Right lobe of liver (tissue), 6 donors: Measurements from ENCODE around the gene GSTM2. TPM values are rescaled to one million over a fixed set of nuclear protein-coding genes. Genes with fewer than 3 reads are reported as not detected.

Experiments
- ATAC-seq, 4 donors: fragments of 200-7000 bp; cut with Tn5 transposase; one replicate each; pipeline ENCODE4 v1.9.1; 2020; ENCODE audit warnings: mild to moderate bottlenecking in 4 of 4, moderate library complexity in 4 of 4
- DNase-seq, 3 donors: peaks; one replicate each; pipeline ENCODE4 v3.0.0-alpha.2; 2020
- H3K27ac ChIP-seq, 3 donors: fragments of 200-600 bp; one replicate each; pipeline ENCODE4 v1.8.0; 2022
- H3K27me3 ChIP-seq, 2 donors: fragments of 200-600 bp; one replicate each; pipeline ENCODE4 v1.8.0; 2022
- H3K36me3 ChIP-seq, 4 donors: fragments of 200-600 bp; sonication (generic) in 1 of 4; one replicate each; pipeline versions ENCODE4 v1.5.1 to v1.8.0; 2017 to 2022; ENCODE audit warnings: control low read depth in 1 of 4
- H3K4me1 ChIP-seq, 4 donors: fragments of 200-600 bp; sonication (generic) in 1 of 4; one replicate each; pipeline versions ENCODE4 v1.5.1 to v1.8.0; 2017 to 2022; ENCODE audit warnings: control low read depth in 1 of 4
- H3K4me3 ChIP-seq, 3 donors: fragments of 200-600 bp; one replicate each; pipeline ENCODE4 v1.8.0; 2022
- H3K9me3 ChIP-seq, 4 donors: fragments of 200-600 bp; sonication (generic) in 1 of 4; one replicate each; pipeline versions ENCODE4 v1.5.1 to v1.8.0; 2017 to 2022; ENCODE audit warnings: control low read depth in 1 of 4
- CTCF ChIP-seq, 4 donors: fragments of 200-600 bp in 3 of 4; fragments of 450-650 bp in 1 of 4; IDR thresholded peaks; one replicate each; pipeline versions ENCODE4 v1.5.1 to v1.8.0; 2016 to 2022; ENCODE audit warnings: antibody characterized with exemption in 4 of 4, mild to moderate bottlenecking in 2 of 4
- POLR2A ChIP-seq: fragments of 450-650 bp; IDR thresholded peaks from one replicate; pipeline ENCODE4 v1.6.1; 2017; ENCODE audit warnings: antibody characterized with exemption, mild to moderate bottlenecking
- WGBS: methylation state at CpG from one replicate; pipeline ENCODE4 v1.1.6; 2018; ENCODE audit warnings: low coverage, low lambda C conversion rate; ENCODE audit not compliant: insufficient coverage; ENCODE audit errors: missing lambda C conversion rate; 5-methylcytosine and 5-hydroxymethylcytosine counted together
- intact Hi-C, 2 donors: fragments of 100-400 bp; cut with DNase I; formaldehyde crosslinking; loops; one replicate each; pipeline versions ENCODE4 v1.11.2 to v1.14.1; 2022
- total RNA-seq, 6 experiments: library from RNA; depleted of rRNA in 2 of 6; stranded (reverse); fragments of >200 nt in 2 of 6; fragmentation: NEBNext Ultra II Directional in 3 of 6; extraction: Animal tissue kit (Norgen Biotek cat#: 25700) in 3 of 6; gene quantifications; one replicate each; pipeline versions ENCODE4 v1.1.0 to v1.2.4, GENCODE V29; 2016 to 2023
- donor health status: DM: no; HTN: yes; CAD: no.
- donor health status: DM: no; HTN: no; CAD: no.
- donor health status: DM: no; HTN: no; CAD: no.
- donor health status: DM: no; HTN: yes; CAD: no.
- donor health status: DM: no; HTN: yes; CAD: no.

Gene GSTM2
- total RNA-seq, 6 experiments from 2014 or later: 4.4 to 16.0 (median 12.7) TPM

GRCh38 chr1:109721042-109721441, 53.2 kb downstream of the GSTM2 start:
- Histone ChIP-seq H3K36me3 (no peaks in the 10 kb centered on the region), H3K27me3 (no peaks in the 10 kb centered on the region), H3K4me1 (no peaks in the 10 kb centered on the region), H3K9me3 (no peaks in the 10 kb centered on the region), H3K27ac (no peak overlapping the region), H3K4me3 (no peak overlapping the region)
- DNase-seq: no peak
- ATAC-seq: no peak
- 56% methylated on average over 5 of the region's 5 CpGs for WGBS
- no peak for TF ChIP-seq POLR2A
- TF ChIP-seq CTCF (IDR thresholded peaks at IDR 0.05): no peak
- intact Hi-C loops: no loop called here

GRCh38 chr1:109721971-109722370, 54.1 kb downstream of the GSTM2 start:
- no peaks in the 10 kb centered on the region for H3K9me3 ChIP-seq
- H3K27me3 ChIP-seq: no peaks in the 10 kb centered on the region
- 100% methylated on average over 1 of the region's 1 CpG for WGBS
- H3K27ac ChIP-seq: no peak overlapping the region
- DNase-seq (no peak), ATAC-seq (no peak)
- intact Hi-C loops: no loop called here
- no peak for TF ChIP-seq POLR2A
- TF ChIP-seq CTCF (IDR thresholded peaks at IDR 0.05): no peak
- no peaks in the 10 kb centered on the region for H3K36me3 ChIP-seq
- H3K4me3 ChIP-seq: no peak overlapping the region
- no peaks in the 10 kb centered on the region for H3K4me1 ChIP-seq

GRCh38 chr1:109722908-109723691, 55.2 kb downstream of the GSTM2 start:
- 79% methylated on average over 6 of the region's 7 CpGs for WGBS
- intact Hi-C loops: no loop called here
- Histone ChIP-seq H3K4me1 (no peaks in the 10 kb centered on the region), H3K4me3 (no peak overlapping the region), H3K27me3 (no peaks in the 10 kb centered on the region), H3K36me3 (no peaks in the 10 kb centered on the region), H3K27ac (no peak overlapping the region), H3K9me3 (no peaks in the 10 kb centered on the region)
- no peak for DNase-seq
- ATAC-seq: no peak
- no peak for TF ChIP-seq CTCF (IDR thresholded peaks at IDR 0.05)
- no peak for TF ChIP-seq POLR2A

Other genes starting within 250 kb of the GSTM2 start
- gene PSMA5, start 241.6 kb upstream of the GSTM2 start, total RNA-seq: 10 to 100 TPM; 38.8 to 83.5 (median 61.1) TPM
- 10 to 100 TPM in 1 of 6 experiments, 1 to 10 TPM in 5; 4.7 to 10.6 (median 6.0) TPM for gene SYPL2, start 201.5 kb upstream of the GSTM2 start, total RNA-seq
- 1 to 10 TPM; 1.5 to 6.1 (median 3.1) TPM for gene ATXN7L2, start 184.2 kb upstream of the GSTM2 start, total RNA-seq
- gene CYB561D1, start 174.0 kb upstream of the GSTM2 start, total RNA-seq: 1 to 10 TPM; 1.5 to 3.1 (median 2.4) TPM
- gene AMIGO1, start 158.3 kb upstream of the GSTM2 start, total RNA-seq: 1 to 10 TPM; 2.6 to 3.9 (median 3.2) TPM
- gene GPR61, start 128.2 kb upstream of the GSTM2 start, total RNA-seq: not detected
- gene GNAI3, start 119.4 kb upstream of the GSTM2 start, total RNA-seq: 1 to 10 TPM; 2.5 to 4.3 (median 3.3) TPM
- gene GNAT2, start 48.4 kb upstream of the GSTM2 start, total RNA-seq: under 1 TPM in 3 of 6 experiments, not detected in 3; 0.20 to 0.21 (median 0.20) TPM
- 10 to 100 TPM; 29.1 to 59.1 (median 37.2) TPM for gene AMPD2, start 48.2 kb upstream of the GSTM2 start, total RNA-seq
- 10 to 100 TPM; 18.5 to 32.1 (median 23.8) TPM for gene GSTM4, start 12.0 kb upstream of the GSTM2 start, total RNA-seq
- 100 to 1,000 TPM in 1 of 6 experiments, 10 to 100 TPM in 2, not detected in 3; 32.1 to 248 (median 43.0) TPM for gene GSTM1, start 19.8 kb downstream of the GSTM2 start, total RNA-seq
- gene GSTM5, start 44.2 kb downstream of the GSTM2 start, total RNA-seq: under 1 TPM in 5 of 6 experiments, not detected in 1; 0.19 to 0.54 (median 0.31) TPM
- gene GSTM3, start 73.0 kb downstream of the GSTM2 start, total RNA-seq: 10 to 100 TPM in 3 of 6 experiments, 1 to 10 TPM in 3; 1.2 to 19.2 (median 10.6) TPM
- 1 to 10 TPM in 3 of 6 experiments, not detected in 3; 3.2 to 4.7 (median 3.3) TPM for gene EPS8L3, start 95.9 kb downstream of the GSTM2 start, total RNA-seq
- 10 to 100 TPM in 5 of 6 experiments, 1 to 10 TPM in 1; 4.8 to 44.1 (median 22.0) TPM for gene CSF1, start 242.8 kb downstream of the GSTM2 start, total RNA-seq